Endothelial cell of umbilical vein (primary cell): ENCODE measurements around the gene NRGN. TPM values are rescaled to one million over a fixed set of nuclear protein-coding genes. Genes with fewer than 3 reads are reported as not detected.

ENCODE experiments used
- BruUV-seq: library from RNA; stranded (reverse); fragments of 400-500 nt; replicated peaks from 2 replicates; lab custom pipeline; 2021; lab: Mats Ljungman, UMichigan
- CTCF ChIA-PET: fragments of 300-600, 350-600 bp; sonication (Branson Sonifier 250); formaldehyde crosslinking; loops from one replicate; lab custom pipeline; 2021; ENCODE audit warnings: antibody characterized with exemption, inconsistent platforms; lab: Charles Lee
- POLR2A ChIA-PET: fragments of 300-600, 350-600 bp; sonication (Branson Sonifier 250); formaldehyde crosslinking; loops from one replicate; lab custom pipeline; 2021; ENCODE audit warnings: antibody characterized with exemption, inconsistent platforms; lab: Charles Lee
- DNase-seq: peaks from one replicate; pipeline ENCODE4 v3.0.0-alpha.2; 2011; ENCODE audit warnings: low read depth, low spot score
- FAIRE-seq: peaks from 2 replicates; lab custom pipeline; 2011; peaks lifted over from hg19 to GRCh38; lab: Jason Lieb, UNC
- H2AFZ ChIP-seq: 2 replicates; pipeline ENCODE4 v1.6.0; 2012; ENCODE audit warnings: low read depth, low read length, control low read depth, inconsistent platforms
- H3K27ac ChIP-seq: 2 replicates; pipeline ENCODE4 v1.5.1; 2011; ENCODE audit warnings: low read depth, mild to moderate bottlenecking, control low read depth, low read length, moderate library complexity; ENCODE audit not compliant: insufficient read depth
- H3K27me3 ChIP-seq, 2 experiments: 2 replicates each; pipeline versions ENCODE4 v1.6.0 to v1.6.1; 2011; ENCODE audit warnings: low read length in 2 of 2, mixed read lengths in 1 of 2; ENCODE audit not compliant: control insufficient read depth in 2 of 2, insufficient read depth in 2 of 2
- H3K36me3 ChIP-seq, 2 experiments: 2 replicates in 1 of 2; 3 replicates in 1 of 2; pipeline ENCODE4 v1.5.1; 2011; ENCODE audit warnings: low read length in 2 of 2, mild to moderate bottlenecking in 1 of 2, moderate library complexity in 1 of 2; ENCODE audit not compliant: control insufficient read depth in 2 of 2, insufficient read depth in 2 of 2; ENCODE audit errors: extremely low read depth in 1 of 2
- H3K4me1 ChIP-seq: 3 replicates; pipeline ENCODE4 v1.5.1; 2011; ENCODE audit warnings: mild to moderate bottlenecking, low read length; ENCODE audit not compliant: control insufficient read depth, insufficient read depth; ENCODE audit errors: extremely low read depth
- H3K4me2 ChIP-seq: 2 replicates; pipeline ENCODE4 v1.6.1; 2011; ENCODE audit warnings: low read length, control low read depth, mixed read lengths; ENCODE audit not compliant: insufficient read depth
- H3K4me3 ChIP-seq, 3 experiments: fragments of 200-600 bp in 1 of 3; sonication (generic), shearing (Covaris generic) in 1 of 3; replicated peaks in 1 of 3; 2 replicates each; pipeline ENCODE4 v1.5.1; 2011 to 2016; ENCODE audit warnings: control low read depth in 3 of 3, low read length in 3 of 3, mild to moderate bottlenecking in 2 of 3, inconsistent platforms in 1 of 3, low read depth in 1 of 3, moderate library complexity in 1 of 3; ENCODE audit not compliant: insufficient read depth in 1 of 3
- H3K79me2 ChIP-seq: 2 replicates; pipeline ENCODE4 v1.6.0; 2012; ENCODE audit warnings: low read length, inconsistent platforms; ENCODE audit not compliant: control insufficient read depth, insufficient read depth
- H3K9ac ChIP-seq: replicated peaks from 2 replicates; pipeline ENCODE3; 2011; ENCODE audit warnings: low read length, control low read depth; ENCODE audit not compliant: insufficient read depth; ENCODE audit errors: extremely low read depth
- H3K9me1 ChIP-seq: replicated peaks from 3 replicates; pipeline ENCODE4 v1.6.0; 2011; ENCODE audit warnings: mild to moderate bottlenecking, low read length; ENCODE audit not compliant: control insufficient read depth, insufficient read depth; ENCODE audit errors: extremely low read depth
- H3K9me3 ChIP-seq: replicated peaks from 2 replicates; pipeline ENCODE4 v1.5.1; 2012; ENCODE audit warnings: low read length, inconsistent platforms; ENCODE audit not compliant: control insufficient read depth, insufficient read depth
- H4K20me1 ChIP-seq: replicated peaks from 2 replicates; pipeline ENCODE3; 2011; ENCODE audit warnings: mild to moderate bottlenecking, low read length; ENCODE audit not compliant: control insufficient read depth, insufficient read depth; ENCODE audit errors: extremely low read depth
- CTCF ChIP-seq, 2 donors: IDR thresholded peaks; 1 replicate in 1 of 2; 2 replicates in 1 of 2; pipeline ENCODE4 v1.5.1; 2011; ENCODE audit warnings: low read length in 2 of 2, mild to moderate bottlenecking in 2 of 2, moderate library complexity in 2 of 2, control low read depth in 1 of 2, inconsistent platforms in 1 of 2, low read depth in 1 of 2; ENCODE audit not compliant: insufficient read depth in 1 of 2; ENCODE audit errors: extremely low read depth in 1 of 2
- EZH2 ChIP-seq: IDR thresholded peaks from 2 replicates; pipeline ENCODE4 v1.6.1; 2012; ENCODE audit warnings: borderline replicate concordance, low read depth, mild to moderate bottlenecking, moderate library complexity, low read length, inconsistent platforms; ENCODE audit not compliant: severe bottlenecking
- FOS ChIP-seq: IDR thresholded peaks from 2 replicates; pipeline ENCODE4 v1.6.1; 2011; ENCODE audit warnings: mild to moderate bottlenecking, low read length, moderate library complexity, borderline replicate concordance; ENCODE audit not compliant: insufficient read depth
- GATA2 ChIP-seq: IDR thresholded peaks from 2 replicates; pipeline ENCODE4 v1.7.0; 2011; ENCODE audit warnings: low read depth, mild to moderate bottlenecking, moderate library complexity, mixed read lengths, low read length; ENCODE audit not compliant: insufficient read length, insufficient read depth
- JUN ChIP-seq: IDR thresholded peaks from 2 replicates; pipeline ENCODE4 v1.6.1; 2011; ENCODE audit warnings: borderline replicate concordance, low read depth; ENCODE audit not compliant: insufficient read length, insufficient read depth
- MAX ChIP-seq: IDR thresholded peaks from 2 replicates; pipeline ENCODE4 v1.6.1; 2011; ENCODE audit not compliant: insufficient read depth, insufficient read length
- MYC ChIP-seq: IDR thresholded peaks from one replicate; pipeline ENCODE4 v1.6.1; 2011; ENCODE audit warnings: mild to moderate bottlenecking, low read depth, low read length
- POLR2A ChIP-seq: IDR thresholded peaks from 2 replicates; pipeline ENCODE4 v1.6.1; 2012; ENCODE audit warnings: low read depth, mild to moderate bottlenecking, control low read depth, low read length
- POLR2AphosphoS5 ChIP-seq: IDR thresholded peaks from 2 replicates; pipeline ENCODE4 v1.6.1; 2012; ENCODE audit warnings: low read depth, mild to moderate bottlenecking, control low read depth, low read length, moderate library complexity; ENCODE audit not compliant: insufficient read depth
- dilution Hi-C: fragments of 300-500 bp; cut with MboI; formaldehyde crosslinking; loops from one replicate; pipeline ENCODE4 v1.15.0; 2019; ENCODE audit warnings: low sequenced_read_pairs; ENCODE audit not compliant: extremely low pct_ligation_motif_present
- intact Hi-C: fragments of 100-400 bp; cut with micrococcal nuclease; formaldehyde crosslinking; loops from one replicate; pipeline ENCODE4 v1.10.0; 2022
- polyA plus RNA-seq, 4 experiments: library from polyadenylated mRNA; depleted of rRNA in 3 of 4; stranded (reverse) in 3 of 4; unstranded in 1 of 4; fragments of >200 nt; gene quantifications; 2 replicates each; pipeline versions ENCODE4 v1.2.1 to v1.2.3, GENCODE V29; 2011 to 2012; ENCODE audit warnings: missing spikeins in 1 of 4
- total RNA-seq: library from RNA; stranded (reverse); gene quantifications from 2 replicates; pipeline ENCODE4 v1.2.3, GENCODE V29; 2021

Gene NRGN
- total and polyA plus RNA-seq, 2 donors (not counting 3 experiments of a cell fraction or from before 2014, with no cell fraction given) = 29.1 to 33.5 TPM

- no peaks in the 10 kb centered on the region for H3K27me3 ChIP-seq
- no peaks in the 10 kb centered on the region for H4K20me1 ChIP-seq
- POLR2A ChIA-PET = no interaction called here
- TF ChIP-seq EZH2 (no peak), GATA2 (no peak), MYC (no peak), POLR2AphosphoS5 (no peak), JUN (no peak), POLR2A (no peak), MAX (no peak), FOS (no peak), CTCF (IDR thresholded peaks at IDR 0.05; ENCODE audit: extremely low read depth in 1 of 2, insufficient read depth in 1 of 2, low read depth in 1 of 2, low read length in 2 of 2) (no peak)
- BruUV-seq = no TSS peak
- no peak overlapping the region for H3K4me2 ChIP-seq
- intact Hi-C loops (no loop called here), dilution Hi-C loops (no loop called here)
- DNase-seq (no peak), FAIRE-seq (no peak)
- H3K4me3 ChIP-seq = no peak overlapping the region
- H3K9me3 ChIP-seq = no peaks in the 10 kb centered on the region
- H3K36me3 ChIP-seq = no peaks in the 10 kb centered on the region
- peaks cover 21% of the 10 kb centered on the region for H3K4me1 ChIP-seq
- CTCF ChIA-PET = interaction anchor here (1.1 to 16.9 kb wide), 5 partner anchors 18 to 124 kb away, joined by 3 to 301 read pairs (median 5); partner anchors contain the start of genes ESAM, SIAE and SPA17
- no peak overlapping the region for H2AFZ ChIP-seq
- no peak overlapping the region for H3K27ac ChIP-seq
- H3K9ac ChIP-seq = no peak overlapping the region
- no peaks in the 10 kb centered on the region for H3K9me1 ChIP-seq
- peaks cover 2% of the 10 kb centered on the region for H3K79me2 ChIP-seq
These were observed 2.8 kb downstream of the NRGN start for GRCh38 chr11:124742555-124742954.
